GM23338 (cell line): ENCODE data around the gene GNPTAB. TPM values are rescaled to one million over a fixed set of nuclear protein-coding genes. Genes with fewer than 3 reads are reported as not detected.

Experiments
- ATAC-seq: fragments of 200-7000 bp; cut with Tn5 transposase; 3 replicates; pipeline ENCODE4 v1.9.1; 2020
- DNase-seq: peaks from one replicate; pipeline ENCODE4 v3.0.0-alpha.2; 2015; ENCODE audit warnings: low spot score
- H2AFZ ChIP-seq: fragments of 200-600 bp; sonication (generic); 2 replicates; pipeline ENCODE4 v1.8.0; 2016; ENCODE audit warnings: antibody characterized with exemption, mild to moderate bottlenecking, moderate library complexity
- H3F3A ChIP-seq: fragments of 200-600 bp; sonication (generic); replicated peaks from 2 replicates; pipeline ENCODE4 v1.8.0; 2017; ENCODE audit warnings: antibody characterized with exemption, mixed run types, low read depth
- H3K27ac ChIP-seq: fragments of 200-600 bp; sonication (generic); 2 replicates; pipeline ENCODE4 v1.6.1; 2016; ENCODE audit warnings: low read depth
- H3K27me3 ChIP-seq: fragments of 200-600 bp; sonication (generic); 2 replicates; pipeline ENCODE4 v1.8.0; 2016; ENCODE audit warnings: mild to moderate bottlenecking, mixed run types, moderate library complexity; ENCODE audit not compliant: insufficient read depth
- H3K36me3 ChIP-seq: fragments of 200-600 bp; sonication (generic); 2 replicates; pipeline ENCODE4 v1.8.0; 2016; ENCODE audit warnings: mild to moderate bottlenecking; ENCODE audit not compliant: insufficient read depth
- H3K4me1 ChIP-seq: fragments of 200-600 bp; sonication (generic); 2 replicates; pipeline ENCODE4 v1.8.0; 2016; ENCODE audit warnings: mild to moderate bottlenecking, moderate library complexity; ENCODE audit not compliant: insufficient read depth
- H3K4me2 ChIP-seq: fragments of 200-600 bp; sonication (generic); 2 replicates; pipeline ENCODE4 v1.7.1; 2017; ENCODE audit warnings: mixed run types
- H3K4me3 ChIP-seq: fragments of 200-600 bp; sonication (generic); 2 replicates; pipeline ENCODE4 v1.6.1; 2016; ENCODE audit warnings: mixed run types
- H3K79me2 ChIP-seq: fragments of 200-600 bp; sonication (generic); replicated peaks from 2 replicates; pipeline ENCODE4 v1.8.0; 2017; ENCODE audit warnings: mild to moderate bottlenecking; ENCODE audit not compliant: insufficient read depth
- H3K9me2 ChIP-seq: fragments of 200-600 bp; sonication (generic); 2 replicates; pipeline ENCODE4 v1.8.0; 2017; ENCODE audit not compliant: insufficient read depth
- H4K20me1 ChIP-seq: fragments of 200-600 bp; sonication (generic); replicated peaks from 2 replicates; pipeline ENCODE4 v1.8.0; 2017; ENCODE audit warnings: mild to moderate bottlenecking; ENCODE audit not compliant: insufficient read depth
- H3K27ac Mint-ChIP-seq: 2 replicates; pipeline ENCODE4 v1.8.0; 2020; ENCODE audit warnings: inconsistent platforms, mild to moderate bottlenecking, moderate library complexity, mixed read lengths
- H3K27me3 Mint-ChIP-seq: 3 replicates; pipeline ENCODE4 v1.8.0; 2022; ENCODE audit warnings: low read depth, mild to moderate bottlenecking, moderate library complexity, mixed read lengths, inconsistent platforms; ENCODE audit not compliant: insufficient read depth, poor library complexity
- H3K36me3 Mint-ChIP-seq: 3 replicates; pipeline ENCODE4 v1.8.0; 2021; ENCODE audit warnings: low read depth, mild to moderate bottlenecking, inconsistent platforms, moderate library complexity, mixed read lengths
- H3K4me1 Mint-ChIP-seq: 3 replicates; pipeline ENCODE4 v1.8.0; 2020; ENCODE audit warnings: mild to moderate bottlenecking, inconsistent platforms, mixed read lengths
- H3K4me3 Mint-ChIP-seq: 3 replicates; pipeline ENCODE4 v1.8.0; 2021; ENCODE audit warnings: moderate library complexity, mild to moderate bottlenecking, inconsistent platforms, mixed read lengths
- H3K9me3 Mint-ChIP-seq: 3 replicates; pipeline ENCODE4 v1.8.0; 2020; ENCODE audit warnings: moderate library complexity, mild to moderate bottlenecking, inconsistent platforms, mixed read lengths
- CREB1 ChIP-seq: fragments of 250-450 bp; sonication (Bioruptor Pico); IDR thresholded peaks from 2 replicates; pipeline ENCODE4 v1.5.0; 2020; ENCODE audit warnings: low read depth, mild to moderate bottlenecking, moderate library complexity
- CTCF ChIP-seq, 2 experiments: fragments of 200-600 bp in 1 of 2; sonication (generic) in 1 of 2; conservative IDR thresholded peaks; 2 replicates each; pipeline versions ENCODE4 v1.5.1 to v1.6.1; 2016 to 2017; ENCODE audit warnings: antibody characterized with exemption in 2 of 2, low read depth in 2 of 2, mild to moderate bottlenecking in 2 of 2, moderate library complexity in 1 of 2
- ETS1 ChIP-seq: IDR thresholded peaks from 2 replicates; pipeline ENCODE4 v1.6.1; 2016; ENCODE audit warnings: antibody characterized with exemption
- EZH2 ChIP-seq: fragments of 200-600 bp; sonication (generic); IDR thresholded peaks from one replicate; pipeline ENCODE4 v1.8.0; 2017; ENCODE audit warnings: antibody characterized with exemption, mild to moderate bottlenecking, low read depth; ENCODE audit not compliant: unreplicated experiment
- EZH2phosphoT487 ChIP-seq: fragments of 200-600 bp; sonication (generic); IDR thresholded peaks from one replicate; pipeline ENCODE4 v1.8.1; 2018; ENCODE audit warnings: antibody characterized with exemption; ENCODE audit not compliant: unreplicated experiment
- JUNB ChIP-seq: IDR thresholded peaks from one replicate; pipeline ENCODE4 v1.6.1; 2016; ENCODE audit warnings: antibody characterized with exemption; ENCODE audit not compliant: unreplicated experiment
- NANOG ChIP-seq: IDR thresholded peaks from 2 replicates; pipeline ENCODE4 v1.6.1; 2016; ENCODE audit warnings: antibody characterized with exemption, borderline replicate concordance
- POLR2AphosphoS5 ChIP-seq: IDR thresholded peaks from 2 replicates; pipeline ENCODE4 v1.6.1; 2016; ENCODE audit warnings: antibody characterized with exemption, low read depth
- STAT1 ChIP-seq: IDR thresholded peaks from one replicate; pipeline ENCODE4 v1.6.1; 2016; ENCODE audit warnings: antibody characterized with exemption; ENCODE audit not compliant: unreplicated experiment
- ZNF114 ChIP-seq: fragments of 250-450 bp; sonication (Bioruptor Pico); IDR thresholded peaks from 2 replicates; pipeline ENCODE4 v1.5.0; 2020; ENCODE audit warnings: mild to moderate bottlenecking, moderate library complexity
- ZNF331 ChIP-seq: fragments of 250-450 bp; sonication (Bioruptor Pico); IDR thresholded peaks from 2 replicates; pipeline ENCODE4 v1.5.0; 2020; ENCODE audit warnings: low read depth, mild to moderate bottlenecking, moderate library complexity
- ZNF462 ChIP-seq: fragments of 250-450 bp; sonication (Bioruptor Pico); IDR thresholded peaks from 2 replicates; pipeline ENCODE4 v1.5.0; 2020; ENCODE audit warnings: mild to moderate bottlenecking, moderate library complexity
- polyA plus RNA-seq: library from polyadenylated mRNA; unstranded; fragments of >200 nt; fragmentation: Nextera tagmentation; extraction: Ambion mirVana; gene quantifications from 2 replicates; pipeline ENCODE4 v1.2.1, GENCODE V29; 2016
- total RNA-seq: library from RNA; depleted of rRNA; stranded (reverse); fragments of >200 nt; shearing (Covaris generic); gene quantifications from 2 replicates; pipeline ENCODE4 v1.2.3, GENCODE V29; 2014
- TF ChIP-seq, protein P1 (sequence below): IDR thresholded peaks from one replicate; pipeline ENCODE4 v1.6.1; 2018; ENCODE audit warnings: antibody characterized with exemption; ENCODE audit not compliant: unreplicated experiment

GNPTAB gene
- total and polyA plus RNA-seq, 2 experiments from 2014 or later, result 23.6 to 58.3 TPM

DNA sequence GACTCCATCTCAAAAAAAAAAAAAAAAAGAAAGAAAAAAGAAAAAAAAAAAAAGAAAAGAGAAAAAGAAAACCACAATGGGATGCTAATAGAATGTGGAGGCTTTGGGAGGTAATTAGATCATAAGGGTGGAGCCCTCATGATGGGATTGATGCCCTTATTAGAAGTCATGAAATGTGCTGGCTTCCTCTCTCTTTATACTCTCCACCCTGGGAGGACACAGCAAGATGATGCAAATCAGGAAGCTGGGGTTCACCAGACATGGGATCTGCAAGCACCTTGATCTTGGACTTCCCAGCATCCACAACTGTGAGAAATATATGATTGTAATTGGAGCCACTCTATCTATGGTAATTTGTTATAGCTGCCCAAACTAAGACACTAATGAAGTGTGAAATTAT is 33.2 kb upstream of the GNPTAB start:
- Histone ChIP-seq H3K4me2 (no peak overlapping the region), H3K36me3 (no peaks in the 10 kb centered on the region), H4K20me1 (no peaks in the 10 kb centered on the region), H3K4me1 (no peaks in the 10 kb centered on the region; the same call in 1 of the 2 replicates), H3K4me3 (no peak overlapping the region), H3K79me2 (no peaks in the 10 kb centered on the region), H3K9me2 (no peaks in the 10 kb centered on the region), H3K27me3 (no peaks in the 10 kb centered on the region), H2AFZ (no peak overlapping the region), H3K27ac (no peak overlapping the region), H3F3A (no peaks in the 10 kb centered on the region)
- Mint-ChIP-seq H3K27ac (no peak overlapping the region), H3K4me3 (no peak overlapping the region), H3K4me1 (no peaks in the 10 kb centered on the region; the same call in 1 of the 3 replicates), H3K36me3 (no peaks in the 10 kb centered on the region), H3K27me3 (peaks cover 1% of the 10 kb centered on the region), H3K9me3 (peaks cover 6% of the 10 kb centered on the region; the same call in 2 of the 3 replicates)
- no peak for DNase-seq
- ATAC-seq, result no peak
- TF ChIP-seq EZH2 (no peak), STAT1 (no peak), POLR2AphosphoS5 (no peak), NANOG (no peak), ZNF462 (CRISPR knock-in tag) (no peak), CREB1 (CRISPR knock-in tag) (no peak), ETS1 (no peak), CTCF (conservative IDR thresholded peaks at IDR 0.05; ENCODE audit: low read depth in 2 of 2) (no peak), EZH2phosphoT487 (no peak), ZNF331 (no peak), ZNF114 (CRISPR knock-in tag) (no peak), JUNB (no peak)
- TF ChIP-seq, protein P1, sequence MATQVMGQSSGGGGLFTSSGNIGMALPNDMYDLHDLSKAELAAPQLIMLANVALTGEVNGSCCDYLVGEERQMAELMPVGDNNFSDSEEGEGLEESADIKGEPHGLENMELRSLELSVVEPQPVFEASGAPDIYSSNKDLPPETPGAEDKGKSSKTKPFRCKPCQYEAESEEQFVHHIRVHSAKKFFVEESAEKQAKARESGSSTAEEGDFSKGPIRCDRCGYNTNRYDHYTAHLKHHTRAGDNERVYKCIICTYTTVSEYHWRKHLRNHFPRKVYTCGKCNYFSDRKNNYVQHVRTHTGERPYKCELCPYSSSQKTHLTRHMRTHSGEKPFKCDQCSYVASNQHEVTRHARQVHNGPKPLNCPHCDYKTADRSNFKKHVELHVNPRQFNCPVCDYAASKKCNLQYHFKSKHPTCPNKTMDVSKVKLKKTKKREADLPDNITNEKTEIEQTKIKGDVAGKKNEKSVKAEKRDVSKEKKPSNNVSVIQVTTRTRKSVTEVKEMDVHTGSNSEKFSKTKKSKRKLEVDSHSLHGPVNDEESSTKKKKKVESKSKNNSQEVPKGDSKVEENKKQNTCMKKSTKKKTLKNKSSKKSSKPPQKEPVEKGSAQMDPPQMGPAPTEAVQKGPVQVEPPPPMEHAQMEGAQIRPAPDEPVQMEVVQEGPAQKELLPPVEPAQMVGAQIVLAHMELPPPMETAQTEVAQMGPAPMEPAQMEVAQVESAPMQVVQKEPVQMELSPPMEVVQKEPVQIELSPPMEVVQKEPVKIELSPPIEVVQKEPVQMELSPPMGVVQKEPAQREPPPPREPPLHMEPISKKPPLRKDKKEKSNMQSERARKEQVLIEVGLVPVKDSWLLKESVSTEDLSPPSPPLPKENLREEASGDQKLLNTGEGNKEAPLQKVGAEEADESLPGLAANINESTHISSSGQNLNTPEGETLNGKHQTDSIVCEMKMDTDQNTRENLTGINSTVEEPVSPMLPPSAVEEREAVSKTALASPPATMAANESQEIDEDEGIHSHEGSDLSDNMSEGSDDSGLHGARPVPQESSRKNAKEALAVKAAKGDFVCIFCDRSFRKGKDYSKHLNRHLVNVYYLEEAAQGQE, result no peak
